OCI-LY1 (cell line): ENCODE measurements around the gene CLDN19.

Experiments used
- H2AFZ ChIP-seq: fragments of 200-600 bp; sonication (generic), shearing (Covaris generic); 2 replicates; pipeline ENCODE4 v1.6.0; 2014; ENCODE audit warnings: antibody characterized with exemption, mild to moderate bottlenecking, low read length
- H3F3A ChIP-seq: fragments of 200-600 bp; sonication (generic), shearing (Covaris generic); 2 replicates; pipeline ENCODE4 v1.6.0; 2014; ENCODE audit warnings: mild to moderate bottlenecking, antibody characterized with exemption, low read length, moderate library complexity; ENCODE audit not compliant: insufficient read depth
- H3K27ac ChIP-seq: fragments of 200-600 bp; sonication (generic); 2 replicates; pipeline ENCODE4 v1.5.1; 2014; ENCODE audit warnings: low read length, mixed run types, mild to moderate bottlenecking, low read depth; ENCODE audit not compliant: poor library complexity, severe bottlenecking
- H3K27me3 ChIP-seq: fragments of 200-600 bp; sonication (generic); 2 replicates; pipeline ENCODE4 v1.6.0; 2014; ENCODE audit warnings: antibody characterized with exemption, mild to moderate bottlenecking, low read length, moderate library complexity; ENCODE audit not compliant: insufficient read depth
- H3K36me3 ChIP-seq: fragments of 200-600 bp; sonication (generic); 2 replicates; pipeline ENCODE4 v1.6.1; 2014; ENCODE audit warnings: mild to moderate bottlenecking, antibody characterized with exemption, low read length, moderate library complexity, mixed read lengths; ENCODE audit not compliant: insufficient read depth
- H3K4me1 ChIP-seq: fragments of 200-600 bp; sonication (generic); 2 replicates; pipeline ENCODE4 v1.5.1; 2014; ENCODE audit warnings: mild to moderate bottlenecking, low read length, moderate library complexity; ENCODE audit not compliant: insufficient read depth, severe bottlenecking
- H3K4me2 ChIP-seq: fragments of 200-600 bp; sonication (generic), shearing (Covaris generic); 2 replicates; pipeline ENCODE4 v1.6.1; 2014; ENCODE audit warnings: low read length
- H3K4me3 ChIP-seq: fragments of 200-600 bp; sonication (generic); 2 replicates; pipeline ENCODE4 v1.5.1; 2014; ENCODE audit warnings: low read length, low read depth, mild to moderate bottlenecking, mixed read lengths; ENCODE audit not compliant: poor library complexity, severe bottlenecking
- H3K79me2 ChIP-seq: fragments of 200-600 bp; shearing (Covaris generic); 2 replicates; pipeline ENCODE4 v1.6.1; 2016; ENCODE audit warnings: mixed run types, low read length, mixed read lengths; ENCODE audit not compliant: insufficient read depth
- H3K9ac ChIP-seq: fragments of 200-600 bp; sonication (generic), shearing (Covaris generic); 2 replicates; pipeline ENCODE4 v1.6.1; 2014; ENCODE audit warnings: mild to moderate bottlenecking, low read length, mixed read lengths
- H3K9me2 ChIP-seq: fragments of 200-600 bp; sonication (generic), shearing (Covaris generic); 2 replicates; pipeline ENCODE4 v1.6.1; 2014; ENCODE audit warnings: low read depth, mild to moderate bottlenecking, low read length, mixed read lengths
- H3K9me3 ChIP-seq: fragments of 200-600 bp; shearing (Covaris generic); 2 replicates; pipeline ENCODE4 v1.6.1; 2014; ENCODE audit warnings: low read length, mixed read lengths
- H4K20me1 ChIP-seq: fragments of 200-600 bp; sonication (generic), shearing (Covaris generic); 2 replicates; pipeline ENCODE4 v1.6.0; 2016; ENCODE audit warnings: mild to moderate bottlenecking, low read length; ENCODE audit not compliant: insufficient read depth
- CTCF ChIP-seq: fragments of 200-600 bp; sonication (generic), shearing (Covaris generic); IDR thresholded peaks from 2 replicates; pipeline ENCODE4 v1.5.1; 2017; ENCODE audit warnings: mild to moderate bottlenecking, antibody characterized with exemption, low read length, moderate library complexity, mixed read lengths
- EZH2 ChIP-seq: fragments of 200-600 bp; sonication (generic), shearing (Covaris generic); IDR thresholded peaks from 2 replicates; pipeline ENCODE4 v1.8.0; 2017; ENCODE audit warnings: borderline replicate concordance, mixed run types, mild to moderate bottlenecking, antibody characterized with exemption, low read length, moderate library complexity, mixed read lengths

The CLDN19 gene

GRCh38 chr1:42733415-42734200, 6.4 kb downstream of the CLDN19 start:
- no peak overlapping the region for H3K9ac ChIP-seq
- no peak overlapping the region for H3K4me3 ChIP-seq
- H3K36me3 ChIP-seq = no peaks in the 10 kb centered on the region
- H2AFZ ChIP-seq = no peak overlapping the region
- no peaks in the 10 kb centered on the region for H3K4me1 ChIP-seq
- H3K9me3 ChIP-seq = no peaks in the 10 kb centered on the region
- H3K79me2 ChIP-seq = no peaks in the 10 kb centered on the region
- H3K4me2 ChIP-seq = no peak overlapping the region
- no peak overlapping the region for H3K27ac ChIP-seq
- H3K27me3 ChIP-seq = peaks cover 3% of the 10 kb centered on the region; the same call in 1 of the 2 replicates
- no peaks in the 10 kb centered on the region for H3F3A ChIP-seq
- H4K20me1 ChIP-seq = no peaks in the 10 kb centered on the region
- H3K9me2 ChIP-seq = no peaks in the 10 kb centered on the region
- TF ChIP-seq EZH2 (no peak), CTCF (no peak)

GRCh38 chr1:42732126-42732680, 7.8 kb downstream of the CLDN19 start:
- Histone ChIP-seq H3K9ac (no peak overlapping the region), H3K4me1 (no peaks in the 10 kb centered on the region), H4K20me1 (no peaks in the 10 kb centered on the region), H3K79me2 (no peaks in the 10 kb centered on the region), H3K9me2 (no peaks in the 10 kb centered on the region), H3K36me3 (no peaks in the 10 kb centered on the region), H3K27ac (no peak overlapping the region), H3F3A (no peaks in the 10 kb centered on the region), H3K4me3 (no peak overlapping the region), H3K4me2 (no peak overlapping the region), H3K27me3 (peaks cover 3% of the 10 kb centered on the region; the same call in 1 of the 2 replicates), H2AFZ (no peak overlapping the region), H3K9me3 (no peaks in the 10 kb centered on the region)
- no peak for TF ChIP-seq CTCF
- no peak for TF ChIP-seq EZH2

- H3K4me1 ChIP-seq = no peaks in the 10 kb centered on the region
- no peaks in the 10 kb centered on the region for H3K36me3 ChIP-seq
- TF ChIP-seq EZH2 (no peak), CTCF (no peak)
- H3K27ac ChIP-seq = no peak overlapping the region
- no peak overlapping the region for H3K4me2 ChIP-seq
- H3K9me3 ChIP-seq = no peaks in the 10 kb centered on the region
- no peak overlapping the region for H2AFZ ChIP-seq
- no peak overlapping the region for H3K4me3 ChIP-seq
- no peaks in the 10 kb centered on the region for H3F3A ChIP-seq
- no peaks in the 10 kb centered on the region for H3K9me2 ChIP-seq
- H3K27me3 ChIP-seq = peaks cover 3% of the 10 kb centered on the region; the same call in 1 of the 2 replicates
- no peaks in the 10 kb centered on the region for H4K20me1 ChIP-seq
- H3K79me2 ChIP-seq = no peaks in the 10 kb centered on the region
- H3K9ac ChIP-seq = no peak overlapping the region
Measured at GRCh38 chr1:42731585-42731984, 8.5 kb downstream of the CLDN19 start.
